ENCODE results near the gene CABYR. TPM values are rescaled to one million over a fixed set of nuclear protein-coding genes. Genes with fewer than 3 reads are reported as not detected.

CABYR gene
- total and polyA plus RNA-seq, 2 donors (not counting 1 experiment from before 2014, with no cell fraction given) = 1.7 to 4.4 TPM

- DNase-seq (no peak), ATAC-seq (ENCODE audit: low read depth) (no peak)
- H3K9me3 ChIP-seq (ENCODE audit: control extremely low read depth in 1 of 3, control insufficient read depth in 2 of 3, insufficient read depth in 1 of 3, low read length in 2 of 3) = no peaks in the 10 kb centered on the region
- CTCF ChIA-PET = interaction anchor here (1.3 kb wide), 1 partner anchor 11 kb away, joined by 3 read pairs; no protein-coding TSS in a partner anchor
- no peaks in the 10 kb centered on the region for H3K4me1 Mint-ChIP-seq
- H3K27ac ChIP-seq (ENCODE audit: low read length in 2 of 2) = no peak overlapping the region
- no peak overlapping the region for H3K27ac Mint-ChIP-seq
- no peak overlapping the region for H2AFZ ChIP-seq (ENCODE audit: insufficient read depth, low read depth, low read length, poor library complexity, severe bottlenecking)
- H3K4me3 ChIP-seq (ENCODE audit: control extremely low read depth in 1 of 5, extremely low read depth in 1 of 5, insufficient read depth in 1 of 5, low read depth in 2 of 5, low read length in 4 of 5) = no peak overlapping the region
- no peak overlapping the region for H3K4me3 Mint-ChIP-seq
- TF ChIP-seq CTCF (IDR thresholded peaks at IDR 0.05) (no peak), EZH2 (IDR thresholded peaks at IDR 0.05; ENCODE audit: borderline replicate concordance, insufficient read depth, low read depth, low read length, poor library complexity, severe bottlenecking) (no peak)
- intact Hi-C loops (cut with micrococcal nuclease) = no loop called here
- no peaks in the 10 kb centered on the region for H3K79me2 ChIP-seq (ENCODE audit: control insufficient read depth, insufficient read depth, low read length)
- H3K4me1 ChIP-seq (ENCODE audit: control insufficient read depth in 2 of 2, insufficient read depth in 2 of 2, low read length in 2 of 2) = no peaks in the 10 kb centered on the region
- no peak overlapping the region for H3K9ac ChIP-seq (ENCODE audit: low read length)
- H3K27me3 Mint-ChIP-seq = no peaks in the 10 kb centered on the region
- no peaks in the 10 kb centered on the region for H4K20me1 ChIP-seq (ENCODE audit: control insufficient read depth, insufficient read depth, low read length, poor library complexity, severe bottlenecking)
- peaks cover 22 to 62% of the 10 kb centered on the region in 2 experiments for H3K36me3 ChIP-seq (replicated peaks in 1 of 2; ENCODE audit: control extremely low read depth in 1 of 2, control insufficient read depth in 1 of 2, extremely low read depth in 1 of 2, insufficient read depth in 2 of 2, low read length in 1 of 2)
- POLR2A ChIA-PET = no interaction called here
- no CpG with 5 or more reads among the region's 2 CpGs for WGBS (ENCODE audit: insufficient coverage)
- H3K27me3 ChIP-seq (replicated peaks in 1 of 4; ENCODE audit: control extremely low read depth in 1 of 4, control insufficient read depth in 3 of 4, insufficient read depth in 4 of 4, low read length in 3 of 4) = no peaks in the 10 kb centered on the region
- no peak overlapping the region for H3K4me2 ChIP-seq (replicated peaks; ENCODE audit: low read depth, low read length, poor library complexity, severe bottlenecking)
- no peaks in the 10 kb centered on the region for H3K9me3 Mint-ChIP-seq (ENCODE audit: insufficient read depth)
Measured at GRCh38 chr18:24130494-24130893, 8.4 kb upstream of the CABYR start.

- intact Hi-C loops (cut with micrococcal nuclease) = no loop called here
- Mint-ChIP-seq H3K27ac (no peak overlapping the region), H3K4me1 (peaks cover 16% of the 10 kb centered on the region), H3K4me3 (peak overlapping the region; percentile 60), H3K27me3 (peaks cover 7% of the 10 kb centered on the region), H3K9me3 (ENCODE audit: insufficient read depth) (no peaks in the 10 kb centered on the region)
- peaks cover 0 to 13% (median 0%) of the 10 kb centered on the region in 4 experiments for H3K27me3 ChIP-seq (replicated peaks in 1 of 4; ENCODE audit: control extremely low read depth in 1 of 4, control insufficient read depth in 3 of 4, insufficient read depth in 4 of 4, low read length in 3 of 4)
- H4K20me1 ChIP-seq (ENCODE audit: control insufficient read depth, insufficient read depth, low read length, poor library complexity, severe bottlenecking) = no peaks in the 10 kb centered on the region
- ATAC-seq (ENCODE audit: low read depth) = no peak
- no peak overlapping the region for H3K9ac ChIP-seq (ENCODE audit: low read length)
- DNase-seq = no peak
- ChIA-PET CTCF (no interaction called here), POLR2A (no interaction called here)
- peaks cover 7 to 14% of the 10 kb centered on the region in 2 experiments for H3K36me3 ChIP-seq (replicated peaks in 1 of 2; ENCODE audit: control extremely low read depth in 1 of 2, control insufficient read depth in 1 of 2, extremely low read depth in 1 of 2, insufficient read depth in 2 of 2, low read length in 1 of 2)
- WGBS (ENCODE audit: insufficient coverage) = no CpG with 5 or more reads among the region's 3 CpGs
- H3K4me1 ChIP-seq (ENCODE audit: control insufficient read depth in 2 of 2, insufficient read depth in 2 of 2, low read length in 2 of 2) = peaks cover 10 to 19% of the 10 kb centered on the region in 2 donors
- H3K4me3 ChIP-seq (ENCODE audit: control extremely low read depth in 1 of 5, extremely low read depth in 1 of 5, insufficient read depth in 1 of 5, low read depth in 2 of 5, low read length in 4 of 5) = no peak overlapping the region
- no peak overlapping the region for H2AFZ ChIP-seq (ENCODE audit: insufficient read depth, low read depth, low read length, poor library complexity, severe bottlenecking)
- H3K9me3 ChIP-seq (ENCODE audit: control extremely low read depth in 1 of 3, control insufficient read depth in 2 of 3, insufficient read depth in 1 of 3, low read length in 2 of 3) = peaks cover 0 to 13% (median 0%) of the 10 kb centered on the region in 3 donors
- no peaks in the 10 kb centered on the region for H3K79me2 ChIP-seq (ENCODE audit: control insufficient read depth, insufficient read depth, low read length)
- H3K27ac ChIP-seq (ENCODE audit: low read length in 2 of 2) = no peak overlapping the region
- TF ChIP-seq EZH2 (IDR thresholded peaks at IDR 0.05; ENCODE audit: borderline replicate concordance, insufficient read depth, low read depth, low read length, poor library complexity, severe bottlenecking) (no peak), CTCF (IDR thresholded peaks at IDR 0.05) (no peak)
- no peak overlapping the region for H3K4me2 ChIP-seq (replicated peaks; ENCODE audit: low read depth, low read length, poor library complexity, severe bottlenecking)
Measured at GRCh38 chr18:24136967-24137373, 1.9 kb upstream of the CABYR start.
